Measurements from ENCODE around the gene C1orf74.

- TF ChIP-seq CTCF (IDR thresholded peaks at IDR 0.05 in 4 of 5, conservative IDR thresholded peaks at IDR 0.05 in 1 of 5) (no peak), POLR2A (IDR thresholded peaks at IDR 0.05) (no peak)
These were observed 41.2 kb downstream of the C1orf74 start for GRCh38 chr1:209743145-209743482.
